Stimulated activated CD8-positive, alpha-beta memory T cell treated with anti-CD3 and anti-CD28 coated beads, Interleukin-15, amount 100 ng/mL, for 24 hours (primary cell): ENCODE results near the gene AP3S2.

Experiments
- DNase-seq: peaks from one replicate; pipeline ENCODE4 v3.0.0-alpha.2; 2020; ENCODE audit warnings: low read depth

The AP3S2 gene

DNA sequence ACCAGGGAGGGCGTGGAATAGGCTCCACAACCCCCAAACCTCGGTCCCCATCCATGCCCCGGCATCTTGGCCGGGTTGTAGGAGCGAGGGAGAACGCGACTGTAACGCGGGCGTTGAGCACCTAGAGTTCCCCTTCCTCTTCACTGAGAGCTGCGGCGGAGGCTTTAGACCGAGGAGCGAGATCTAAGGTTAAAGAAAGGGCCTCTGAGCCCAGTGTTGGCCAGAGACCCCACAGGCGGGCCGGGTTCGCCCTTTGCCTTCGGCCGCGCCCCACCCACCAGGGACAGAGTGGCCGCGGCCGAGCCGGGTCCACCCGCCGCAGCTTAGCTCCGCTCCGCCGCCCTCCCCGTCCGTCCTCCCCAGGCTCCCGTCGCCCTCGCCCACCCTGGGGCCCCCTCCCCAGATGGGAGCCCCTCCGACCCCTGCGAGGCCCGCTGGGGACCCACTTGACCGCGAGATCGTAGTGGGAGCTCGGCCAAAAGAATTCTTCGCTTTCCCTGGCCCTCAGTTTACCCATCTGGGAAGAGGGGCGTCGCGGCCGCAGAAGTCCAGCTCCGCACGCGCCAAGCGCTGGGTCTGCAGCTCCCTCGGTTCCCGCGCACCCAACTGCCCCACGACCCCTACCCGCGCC is 79.6 kb downstream of the AP3S2 start:
- DNase-seq: no peak

DNA sequence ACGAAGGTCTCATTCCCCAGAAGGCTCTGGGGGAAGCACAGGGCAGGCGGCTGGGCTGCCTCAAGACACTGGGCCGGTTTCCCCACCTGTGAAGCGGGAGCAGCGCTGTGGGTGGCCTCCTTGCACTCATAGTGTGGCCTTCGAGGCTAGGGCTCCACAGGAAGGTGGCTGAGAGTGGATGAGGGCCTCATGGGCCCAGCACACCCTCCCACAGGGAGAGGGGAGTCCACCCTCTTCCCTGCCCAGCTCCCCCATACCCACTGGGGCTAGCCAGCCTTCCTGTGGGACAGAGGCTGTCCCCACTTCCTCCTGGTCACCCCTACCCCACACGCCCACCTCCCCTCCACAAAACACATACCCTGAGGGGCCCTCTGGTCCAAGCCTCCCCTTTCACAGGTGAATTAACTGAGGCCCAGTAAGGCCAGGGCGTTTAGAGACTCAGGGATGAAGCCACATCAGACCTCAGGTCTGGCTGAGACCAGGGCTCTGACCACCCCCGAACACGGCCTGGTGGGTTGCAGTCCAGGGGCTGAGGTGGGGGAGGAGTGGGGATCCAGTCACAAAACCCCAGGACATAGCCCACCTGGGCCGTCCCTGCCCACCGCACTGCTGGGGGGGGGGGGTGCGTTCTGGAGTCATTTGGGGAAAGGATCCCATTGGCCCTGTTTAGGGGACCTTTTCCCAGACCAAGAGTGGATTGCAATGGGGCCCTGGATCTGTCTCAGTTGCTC is 80.2 kb downstream of the AP3S2 start:
- no peak for DNase-seq

DNA sequence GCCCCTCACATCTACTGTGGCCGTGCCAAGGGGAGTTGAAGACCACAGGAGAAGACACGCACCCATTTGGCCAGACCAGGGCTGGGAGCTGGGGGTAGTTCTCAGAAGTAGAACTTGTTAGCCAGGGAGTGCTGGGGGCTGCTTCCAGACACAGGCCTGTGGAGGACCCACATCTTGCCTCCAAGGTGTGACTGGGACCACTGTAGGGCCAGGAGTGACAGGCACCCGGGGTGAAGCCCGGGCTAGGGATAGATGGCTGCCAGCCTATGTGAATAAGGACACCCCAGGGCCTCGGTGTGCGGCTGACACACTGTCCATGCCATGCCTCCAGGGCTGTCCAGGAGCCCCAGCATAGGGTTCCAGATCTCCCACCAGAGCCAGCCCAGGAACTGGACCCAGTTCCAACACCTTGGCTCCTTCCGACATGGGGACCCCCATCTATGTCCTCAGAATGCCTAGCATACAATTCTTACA is 80.9 kb downstream of the AP3S2 start:
- no peak for DNase-seq

DNA sequence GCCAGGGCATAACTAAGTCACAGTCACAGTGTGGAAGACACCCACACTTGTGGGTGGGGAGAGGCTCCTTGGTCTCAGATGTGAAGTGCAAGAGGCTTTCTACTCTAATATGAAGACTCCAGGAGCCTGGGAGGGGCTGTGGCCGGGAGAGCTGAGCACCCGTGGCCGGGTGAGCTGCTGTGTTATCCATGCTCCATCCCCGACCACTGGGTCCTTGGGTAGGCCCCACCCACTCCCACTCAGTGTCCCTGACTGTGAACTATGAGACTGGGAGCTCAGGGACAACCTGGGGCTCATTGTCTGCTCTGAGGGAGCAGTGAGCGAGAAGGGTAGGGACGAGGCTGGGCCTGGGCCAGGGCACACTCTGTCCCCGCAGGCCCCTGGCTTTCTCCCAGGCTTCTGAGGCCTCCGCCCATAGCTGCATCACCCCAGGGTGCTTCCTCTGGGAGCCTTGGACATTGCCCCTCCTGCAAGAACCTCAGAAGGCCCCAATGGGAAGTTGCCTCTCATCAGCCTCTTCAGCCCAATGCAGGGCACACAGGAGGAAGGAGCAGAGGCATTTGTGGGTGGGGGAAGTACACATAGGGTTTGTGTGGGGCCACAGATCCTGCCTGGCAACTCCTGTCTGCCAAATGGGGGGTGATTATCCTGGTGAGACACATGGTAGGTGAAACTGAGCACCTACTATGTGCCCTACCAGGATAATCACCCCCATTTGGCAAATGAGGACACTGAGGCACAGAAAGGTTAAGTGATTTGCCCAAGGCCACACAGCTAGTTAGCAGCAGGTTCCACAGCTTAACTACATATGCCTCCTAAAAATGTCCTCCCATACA is 81.6 kb downstream of the AP3S2 start:
- no peak for DNase-seq

- no peak for DNase-seq
Observed at GRCh38 chr15:89810837-89811236, 83.0 kb downstream of the AP3S2 start.

- DNase-seq: no peak
Observed at GRCh38 chr15:89809787-89810148, 84.0 kb downstream of the AP3S2 start.

DNA sequence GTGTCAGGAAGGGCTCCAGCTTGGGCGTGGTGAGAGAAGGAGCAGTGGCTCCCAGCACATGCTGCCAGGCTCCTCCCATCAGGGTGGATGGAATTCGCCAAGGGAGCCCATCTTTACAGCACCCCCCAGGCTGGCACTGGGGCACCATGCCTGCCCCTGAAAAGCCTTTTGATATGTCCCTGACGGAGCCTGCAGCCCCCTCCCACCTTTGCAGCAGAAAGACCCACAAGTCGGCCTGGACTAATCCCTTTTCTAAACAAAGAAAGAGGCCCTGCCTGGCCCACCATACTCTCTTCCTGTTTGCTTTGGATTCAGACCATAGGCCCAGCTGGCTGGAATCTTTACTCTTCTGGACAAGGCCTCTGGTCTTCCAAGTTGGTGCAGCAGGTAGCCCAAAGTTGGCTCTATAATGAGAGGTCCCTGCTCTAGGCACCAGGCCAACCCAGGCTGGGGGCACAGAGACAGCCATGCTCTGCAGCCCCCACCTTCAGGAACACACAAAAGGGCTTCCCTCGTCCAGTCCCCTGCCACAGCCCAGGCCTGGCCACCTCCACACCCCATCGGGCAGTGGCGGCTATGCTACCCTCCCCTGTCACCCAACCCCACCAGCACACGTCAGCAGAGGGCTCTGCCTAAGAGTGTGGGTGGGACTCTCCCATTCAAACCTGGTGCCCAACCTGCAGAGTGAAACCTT is 84.6 kb downstream of the AP3S2 start:
- no peak for DNase-seq

GRCh38 chr15:89808160-89808870 is 85.5 kb downstream of the AP3S2 start:
- DNase-seq: no peak

DNA sequence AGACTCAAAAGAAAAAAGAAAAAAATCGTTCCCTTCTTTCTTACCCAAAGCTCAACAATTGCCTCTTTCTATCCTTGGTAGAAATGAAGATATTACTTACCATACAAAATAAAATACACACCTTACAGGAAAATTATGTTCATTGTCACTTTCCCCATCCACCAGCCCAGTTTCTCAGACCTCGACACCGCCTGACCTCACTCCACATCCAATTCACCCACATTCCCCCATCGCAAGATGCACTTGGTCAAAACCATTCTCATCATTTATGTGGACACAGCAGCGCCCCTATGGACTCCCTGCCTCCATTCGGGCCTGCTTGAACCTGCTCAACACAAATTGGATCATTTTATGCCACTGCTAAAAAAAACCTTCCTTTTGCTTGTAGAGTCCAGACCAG is 86.1 kb downstream of the AP3S2 start:
- no peak for DNase-seq

DNA sequence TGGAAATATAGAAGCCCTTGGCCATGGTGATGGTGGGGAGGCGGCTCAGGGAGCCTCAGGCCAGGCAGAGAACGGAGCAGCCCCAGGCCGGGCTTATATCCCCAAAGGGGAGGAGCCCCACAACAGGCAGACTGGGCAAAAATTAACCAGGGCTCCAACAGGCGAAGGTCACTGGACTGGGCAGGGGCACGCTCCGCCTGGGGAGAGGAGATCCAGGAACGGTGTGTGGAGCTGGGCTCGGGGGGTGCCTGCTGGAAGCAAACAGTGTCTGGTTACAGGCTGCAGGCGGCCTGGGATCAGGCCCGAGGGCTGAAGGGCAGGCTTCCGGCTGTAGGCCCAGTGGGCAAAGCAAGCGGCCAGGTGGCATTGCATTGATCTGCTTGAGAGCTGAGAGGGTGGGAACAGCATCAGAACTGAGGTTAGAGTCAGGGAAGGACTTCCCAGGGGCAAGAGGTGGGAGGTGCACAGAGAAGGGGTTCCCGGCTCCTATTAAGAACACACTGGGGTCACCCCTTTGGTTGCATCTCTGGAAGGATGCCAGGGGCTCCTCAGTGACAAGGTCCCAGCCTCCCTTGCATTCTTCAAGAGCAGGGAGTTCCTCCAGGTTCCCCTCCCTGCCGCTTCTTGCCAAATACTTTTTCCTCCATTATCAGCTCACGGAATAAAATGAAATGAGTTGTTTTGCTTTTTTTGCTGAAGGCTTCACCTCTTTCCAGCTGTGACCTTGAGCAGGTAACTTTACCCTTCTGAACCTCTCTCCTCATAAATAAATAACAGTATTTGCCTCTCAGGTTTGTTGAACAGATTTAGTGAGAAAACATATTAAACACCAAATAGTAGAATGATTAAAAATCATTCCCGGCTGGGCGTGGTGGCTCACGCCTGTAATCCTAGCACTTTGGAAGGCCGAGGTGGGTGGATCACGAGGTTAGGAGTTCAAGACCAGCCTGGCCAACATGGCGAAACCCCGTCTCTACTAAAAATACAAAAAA is 86.9 kb downstream of the AP3S2 start:
- no peak for DNase-seq

- DNase-seq: no peak
Observed at GRCh38 chr15:89806210-89806558, 87.6 kb downstream of the AP3S2 start.

GRCh38 chr15:89805241-89806209 is 88.3 kb downstream of the AP3S2 start:
- DNase-seq: no peak

DNA sequence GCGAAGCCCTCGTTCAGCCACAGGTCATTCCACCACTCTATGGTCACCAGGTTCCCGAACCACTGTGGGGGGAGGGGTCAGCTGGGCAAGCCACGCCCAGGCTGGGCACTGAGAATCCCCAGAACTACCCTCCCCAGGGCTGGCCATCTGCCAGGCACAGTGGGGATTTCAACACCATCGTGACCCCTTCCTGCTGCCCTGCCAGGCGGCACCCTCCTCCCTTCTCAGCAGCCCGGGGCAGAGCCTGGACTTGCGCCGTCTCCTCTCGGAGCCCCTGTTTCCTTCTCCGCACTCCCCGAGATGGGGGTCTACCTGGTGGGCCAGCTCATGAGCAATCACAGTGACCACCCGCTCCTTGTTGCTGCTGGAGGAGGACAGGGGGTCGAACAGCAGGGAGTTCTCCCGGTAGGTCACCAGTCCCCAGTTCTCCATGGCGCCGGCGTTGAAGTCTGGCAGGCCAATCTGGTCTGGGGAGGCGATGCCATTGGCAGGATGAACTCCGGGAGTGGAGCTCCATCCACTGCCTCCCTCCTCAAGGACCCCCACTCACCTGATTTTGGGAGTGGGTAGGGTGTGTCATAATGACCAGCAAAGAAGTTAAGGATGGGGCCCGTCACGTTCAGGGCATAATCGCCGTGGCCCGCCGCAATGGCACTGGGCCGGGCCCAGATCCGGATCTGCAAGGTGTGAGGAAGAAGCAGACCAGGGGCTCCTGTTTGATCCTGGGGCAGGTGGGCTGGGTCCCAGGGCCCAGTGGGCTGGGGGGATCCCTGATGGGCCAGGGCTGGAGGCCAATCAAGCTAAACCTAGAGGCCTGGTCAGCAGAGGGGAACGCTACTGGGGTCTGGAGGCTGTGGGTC is 89.6 kb downstream of the AP3S2 start:
- no peak for DNase-seq

DNA sequence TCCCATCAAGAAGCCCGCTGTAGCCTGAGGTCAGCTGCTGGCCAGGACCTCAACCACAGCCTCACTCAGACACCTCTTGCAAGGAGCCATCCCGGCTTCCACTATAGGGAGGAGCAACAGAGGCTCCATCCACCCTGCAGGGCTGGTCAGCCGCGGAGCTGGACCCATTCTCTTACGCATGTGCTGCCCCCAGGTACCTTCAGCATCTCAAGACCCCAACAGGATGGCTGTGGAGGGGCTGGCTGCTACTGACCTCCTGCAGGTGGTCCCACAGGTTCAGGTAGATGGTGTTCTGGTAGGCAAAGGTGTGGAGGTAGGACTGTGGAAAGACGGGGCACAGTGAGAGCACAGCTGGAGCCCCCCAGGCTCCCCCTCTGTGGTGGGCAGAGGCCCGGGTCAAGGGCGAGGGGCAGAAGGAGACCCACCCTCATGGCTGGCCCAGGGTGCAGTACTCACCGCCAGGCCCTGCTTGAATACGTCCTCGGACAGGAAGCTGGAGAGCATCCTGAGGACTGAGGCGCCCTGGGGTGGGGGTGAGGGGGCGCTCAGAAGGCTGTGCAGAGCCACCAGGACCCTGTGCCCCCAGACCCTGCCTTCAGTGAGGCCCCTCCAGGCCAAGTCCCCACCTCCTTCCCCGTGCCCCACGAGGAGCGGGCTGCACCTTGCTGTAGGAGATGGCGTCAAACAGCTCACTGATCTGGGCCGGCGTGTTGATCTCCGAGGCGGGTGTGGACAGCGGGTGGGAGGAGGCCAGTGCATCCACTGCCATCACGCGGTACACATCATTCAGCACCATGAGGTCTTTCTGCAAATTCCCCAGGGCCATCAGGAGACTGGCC is 90.6 kb downstream of the AP3S2 start:
- DNase-seq: no peak

DNA sequence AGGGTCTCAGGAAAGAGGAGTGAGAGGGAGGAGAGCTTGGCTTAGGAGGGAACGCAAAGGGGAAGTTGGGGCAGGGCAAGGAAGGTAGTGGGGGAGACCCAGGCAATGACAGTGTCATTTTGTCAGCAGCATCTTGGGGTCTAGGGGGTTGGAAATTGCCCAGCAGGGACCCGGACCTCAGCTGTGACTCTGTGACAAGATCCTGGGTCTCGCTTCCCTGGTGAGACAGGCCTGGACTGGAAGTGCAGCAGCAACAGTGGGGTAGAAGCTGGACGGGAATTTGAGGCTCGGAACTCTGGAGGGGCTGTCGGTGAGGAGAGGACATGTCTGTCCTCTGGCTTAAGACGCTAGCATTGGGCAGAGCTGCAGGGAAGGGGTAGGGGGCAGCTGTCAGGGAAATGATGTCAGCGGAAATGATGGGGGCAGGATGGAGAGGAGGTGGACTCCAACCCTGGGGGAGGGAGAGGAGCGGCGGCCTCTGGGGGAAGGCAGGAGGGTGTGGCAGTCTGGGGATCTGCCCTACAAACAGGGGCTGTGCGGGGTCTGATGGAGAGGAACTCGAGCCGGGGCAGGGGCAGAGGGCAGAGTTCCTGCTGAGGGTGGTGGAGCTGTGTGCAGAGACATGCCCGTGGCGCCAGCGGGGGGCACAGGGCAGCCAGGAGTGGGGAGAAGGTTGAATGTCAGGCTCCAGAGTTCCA is 91.4 kb downstream of the AP3S2 start:
- DNase-seq: no peak

DNA sequence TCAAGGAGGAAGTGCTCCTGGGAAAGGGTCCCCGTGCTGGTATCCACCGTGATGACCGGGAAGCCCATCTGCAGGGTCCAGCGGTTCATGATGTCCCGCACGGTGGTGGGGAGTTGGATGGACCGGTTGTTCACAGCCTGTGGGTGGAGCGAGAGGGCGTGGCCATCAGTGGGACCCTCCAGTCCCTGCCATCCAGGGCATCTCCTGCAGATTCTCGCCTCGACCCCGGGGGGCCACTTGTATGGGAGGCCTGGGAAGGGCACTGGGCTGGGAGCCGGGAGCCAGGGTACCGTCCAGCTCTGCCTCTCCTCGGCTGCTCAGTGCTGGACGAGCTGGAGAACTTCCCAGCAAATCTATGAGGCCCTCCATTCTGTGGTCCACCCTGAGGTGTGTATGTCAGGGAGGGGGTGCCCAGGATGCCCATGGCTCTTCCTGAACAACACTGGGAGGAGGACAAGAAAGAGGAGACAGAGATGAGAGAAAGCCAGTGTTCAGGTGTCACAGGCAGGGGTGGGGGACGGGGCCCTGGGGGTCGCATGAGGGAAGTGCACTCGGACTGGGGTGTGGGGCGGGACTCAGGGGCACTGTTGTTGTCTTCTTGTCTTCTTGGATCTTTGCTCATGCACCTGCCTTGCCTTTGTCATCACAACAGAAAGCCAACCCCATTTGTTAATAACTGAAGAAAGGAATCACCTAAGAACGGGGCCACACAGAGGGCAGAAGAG is 92.2 kb downstream of the AP3S2 start:
- DNase-seq: no peak
